Stimulated activated CD4-positive, alpha-beta T cell treated with anti-CD3 and anti-CD28 coated beads, TNF-alpha, amount 100 ng/mL, for 24 hours (primary cell): ENCODE data around the gene ARHGAP26.
"Not testable (repeated sequence)": the region's sequence is repeated elsewhere in the genome, so short reads cannot be mapped to it uniquely, and the experiment has no call there.

Source experiments
- DNase-seq, 3 experiments: peaks; one replicate each; pipeline ENCODE4 v3.0.0-alpha.2; 2020; ENCODE audit warnings: low read depth in 3 of 3

The ARHGAP26 gene

DNA sequence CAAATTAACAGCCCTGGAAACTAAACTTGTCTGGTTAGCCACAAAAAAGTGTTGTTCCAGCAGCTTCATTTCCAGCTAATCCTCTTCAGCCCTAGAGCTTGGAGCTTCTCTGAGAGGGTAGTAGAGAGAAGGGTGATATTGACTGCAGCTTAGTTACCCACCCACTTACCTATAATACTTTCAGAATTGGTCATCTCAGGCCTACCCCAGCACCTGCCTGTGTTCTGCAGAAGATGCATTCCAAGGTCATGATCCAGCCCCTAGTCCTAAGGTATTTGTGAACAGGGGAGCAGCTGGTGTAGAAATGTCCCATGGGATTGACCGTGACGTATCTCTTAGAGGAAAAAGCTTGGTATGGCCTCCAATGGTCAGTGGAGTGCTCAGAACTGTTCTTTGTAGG lies 344.3 kb downstream of the ARHGAP26 start:
- no peak for DNase-seq

DNA sequence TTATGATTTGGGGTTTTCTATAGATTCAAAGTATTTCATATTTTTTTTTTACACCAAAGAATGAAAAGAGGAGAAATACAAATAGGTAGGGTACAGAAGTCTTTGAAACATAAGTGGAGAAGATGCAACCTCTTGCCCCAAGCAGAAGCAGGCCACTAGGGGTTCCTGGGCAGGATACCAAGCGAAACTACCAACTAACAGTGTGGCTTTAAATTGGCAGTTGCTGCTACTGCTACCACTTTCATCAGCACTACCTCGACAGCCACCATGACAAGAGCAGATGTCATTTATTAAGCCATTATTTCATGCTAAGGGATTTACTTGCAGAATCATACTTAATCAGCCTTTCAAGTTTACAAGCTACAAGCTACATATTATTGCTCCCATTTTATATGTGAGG lies 345.2 kb downstream of the ARHGAP26 start:
- no peak for DNase-seq

DNA sequence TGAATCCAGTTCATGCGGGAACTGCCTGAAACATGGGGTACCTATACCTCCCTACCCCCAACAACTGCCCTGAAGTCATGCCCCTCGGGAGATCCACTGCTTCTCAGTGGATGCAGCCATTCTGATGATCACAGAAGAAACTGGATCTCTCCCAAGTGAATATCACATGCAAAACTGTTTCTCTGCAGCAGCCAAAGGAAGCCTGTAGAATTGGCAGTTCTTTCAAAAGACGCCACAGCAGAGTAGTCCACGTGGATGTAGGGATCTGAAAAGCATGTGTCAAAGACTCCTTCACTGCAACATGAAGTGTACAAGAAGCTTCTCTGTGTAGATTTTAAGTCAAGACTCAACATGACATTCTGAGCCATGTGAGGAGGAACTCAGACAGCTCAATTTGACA lies 346.6 kb downstream of the ARHGAP26 start:
- DNase-seq = no peak

DNA sequence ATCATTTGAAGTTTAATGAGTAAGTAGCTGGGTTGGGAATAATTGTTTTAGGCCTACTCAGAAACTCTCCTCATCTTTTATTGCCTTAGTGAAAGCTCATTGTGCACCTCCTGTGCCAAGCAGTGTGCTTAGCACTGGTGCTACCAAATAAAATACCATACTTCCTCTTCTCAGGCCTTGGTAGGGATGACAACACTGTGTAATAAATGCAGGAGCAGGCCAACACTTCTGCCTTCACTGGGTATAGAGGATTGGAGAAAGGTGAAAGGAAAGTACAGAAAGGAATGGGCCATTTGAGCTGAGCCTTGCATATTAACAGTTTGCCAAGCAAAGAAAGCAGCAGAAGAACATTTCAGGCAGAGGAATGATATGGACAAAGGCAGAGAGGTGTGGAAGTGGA lies 347.6 kb downstream of the ARHGAP26 start:
- DNase-seq = no peak

DNA sequence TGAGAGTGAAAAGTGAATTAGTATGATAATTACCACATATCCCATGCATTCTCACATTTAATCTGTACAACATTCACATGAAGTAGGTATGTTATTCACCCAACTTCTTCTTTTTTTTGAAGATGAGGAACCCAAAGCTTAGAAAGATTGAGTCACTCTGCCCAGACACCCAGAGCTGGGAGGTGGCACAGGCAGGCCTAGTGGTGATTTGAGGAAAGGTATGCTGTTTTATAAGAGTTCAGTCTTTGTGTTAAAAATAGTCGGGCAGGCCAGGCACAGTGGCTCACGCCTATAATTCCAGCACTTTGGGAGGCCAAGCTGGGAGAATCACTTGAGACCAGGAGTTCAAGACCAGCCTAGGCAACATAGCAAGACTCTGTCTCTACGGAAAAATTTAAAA lies 348.0 kb downstream of the ARHGAP26 start:
- no peak for DNase-seq

DNA sequence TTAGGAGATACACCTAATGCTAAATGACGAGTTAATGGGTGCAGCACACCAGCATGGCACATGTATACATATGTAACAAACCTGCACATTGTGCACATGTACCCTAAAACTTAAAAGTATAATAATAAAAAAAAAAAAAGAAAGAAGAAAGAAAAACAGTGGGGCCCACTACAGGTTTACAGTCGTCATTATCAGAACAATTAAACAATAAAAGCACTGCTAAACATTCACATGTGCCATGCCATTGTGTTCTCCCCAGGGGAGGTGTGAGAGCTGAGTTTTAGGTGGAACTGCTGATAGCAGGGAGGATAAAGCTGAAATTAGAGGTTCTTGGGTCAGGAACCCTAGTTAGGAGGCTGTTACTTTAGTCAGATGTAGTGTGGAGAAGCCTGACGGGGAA lies 348.6 kb downstream of the ARHGAP26 start:
- not testable (repeated sequence) for DNase-seq

DNA sequence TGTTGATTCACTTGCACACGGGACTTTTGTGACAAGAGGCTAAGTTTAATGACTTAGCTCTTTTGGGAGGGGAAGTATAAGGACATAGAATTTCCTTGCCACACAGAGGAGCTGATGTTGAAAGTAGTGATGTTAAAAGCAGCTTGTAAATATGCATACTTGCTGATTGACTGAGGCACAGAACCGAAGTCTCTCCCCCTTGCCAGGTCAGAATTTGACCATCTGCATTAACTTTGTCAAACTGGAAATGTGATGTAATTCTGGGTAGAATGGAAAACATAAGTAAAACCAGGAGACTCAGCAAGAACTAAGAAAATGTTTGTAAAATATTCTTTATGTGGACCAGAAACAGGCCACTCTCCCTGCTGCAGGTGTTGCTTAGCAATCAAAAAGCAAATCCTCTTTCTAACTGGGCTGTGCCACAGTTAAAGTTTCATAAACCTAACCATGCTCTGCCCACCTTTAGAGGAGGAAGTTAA lies 349.2 kb downstream of the ARHGAP26 start:
- no peak for DNase-seq

DNA sequence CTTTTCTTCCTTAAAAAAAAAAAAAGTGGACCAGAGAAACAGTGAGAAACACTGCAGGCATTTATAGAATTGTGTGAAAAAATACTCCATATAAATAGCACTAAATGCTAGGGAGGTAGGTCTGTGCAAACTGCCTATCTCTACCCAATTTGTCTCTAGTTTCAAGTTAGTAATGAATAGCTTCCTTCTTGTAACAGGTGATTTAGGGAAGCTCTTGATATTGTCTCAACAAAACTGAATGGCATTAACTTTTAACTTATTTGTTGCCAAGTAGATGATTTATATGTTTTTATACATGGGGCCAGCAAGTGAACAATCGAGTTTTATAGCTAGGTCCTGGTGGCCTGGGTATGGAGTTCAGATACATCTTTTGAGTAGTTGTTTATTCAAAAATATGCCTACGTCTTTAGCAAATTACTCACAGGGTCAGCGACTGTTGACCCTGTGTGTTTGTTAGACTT lies 349.7 kb downstream of the ARHGAP26 start:
- DNase-seq = no peak

DNA sequence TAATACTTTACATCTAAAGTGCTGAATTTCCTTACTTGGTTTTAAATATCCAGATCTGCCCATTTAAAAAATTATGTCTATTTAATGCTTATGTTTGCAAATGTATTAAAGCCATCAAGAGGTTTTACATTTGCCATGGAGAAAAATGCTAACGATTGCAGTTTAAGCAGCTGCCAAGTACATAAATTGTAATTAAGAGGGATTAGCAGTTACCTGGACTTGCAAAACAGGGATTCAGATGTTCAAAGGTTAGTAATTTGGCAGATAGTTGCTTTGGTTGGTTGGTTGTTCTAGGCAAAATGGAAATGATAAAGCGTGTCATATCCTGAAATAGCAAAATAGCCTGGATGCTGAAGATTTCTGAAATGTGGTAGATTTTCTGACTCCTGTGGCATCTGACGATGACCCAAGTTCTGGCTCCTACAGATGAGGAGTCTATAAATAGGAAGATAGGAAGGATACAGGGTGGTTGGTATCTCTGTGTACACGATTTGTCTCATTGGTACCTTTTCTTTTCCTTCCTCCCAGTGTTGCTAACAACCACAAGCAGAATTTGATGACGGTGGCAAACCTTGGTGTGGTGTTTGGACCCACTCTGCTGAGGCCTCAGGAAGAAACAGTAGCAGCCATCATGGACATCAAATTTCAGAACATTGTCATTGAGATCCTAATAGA lies 350.4 kb downstream of the ARHGAP26 start:
- no peak for DNase-seq

DNA sequence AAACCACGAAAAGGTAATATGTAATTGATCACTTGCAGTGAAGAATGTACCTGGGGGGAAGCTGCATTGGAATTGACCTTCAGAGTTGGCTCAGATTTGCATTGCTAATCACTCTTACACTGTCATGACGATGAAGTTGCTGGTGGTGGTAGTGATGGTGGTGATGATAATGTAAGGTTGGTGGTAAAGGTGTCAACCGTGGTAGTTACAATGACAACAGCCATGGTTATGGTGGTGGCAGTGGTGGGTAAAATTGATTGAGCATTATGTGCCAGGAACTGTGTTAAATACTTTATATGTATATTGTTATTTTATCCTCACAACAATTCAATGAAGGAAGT lies 350.9 kb downstream of the ARHGAP26 start:
- no peak for DNase-seq

DNA sequence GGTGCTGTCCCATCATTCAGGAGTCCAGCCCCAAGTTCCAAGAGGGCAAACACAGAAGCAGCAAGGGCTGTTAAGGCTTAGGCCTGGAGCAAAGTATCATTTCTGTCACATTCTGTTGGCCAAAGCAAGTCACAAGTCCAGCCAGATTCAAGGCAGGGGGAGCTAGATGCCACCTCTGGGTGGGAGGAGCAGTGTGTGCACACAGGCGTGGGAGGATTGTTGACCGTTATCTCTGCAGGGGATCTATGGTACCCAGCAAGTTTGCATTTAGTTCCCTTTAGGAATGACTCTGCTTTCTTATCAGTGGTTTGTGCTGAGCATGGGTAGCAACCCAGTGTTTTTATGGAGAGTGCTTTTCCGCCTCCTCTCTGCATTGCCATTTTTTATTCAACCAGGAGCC lies 354.4 kb downstream of the ARHGAP26 start:
- no peak for DNase-seq

DNA sequence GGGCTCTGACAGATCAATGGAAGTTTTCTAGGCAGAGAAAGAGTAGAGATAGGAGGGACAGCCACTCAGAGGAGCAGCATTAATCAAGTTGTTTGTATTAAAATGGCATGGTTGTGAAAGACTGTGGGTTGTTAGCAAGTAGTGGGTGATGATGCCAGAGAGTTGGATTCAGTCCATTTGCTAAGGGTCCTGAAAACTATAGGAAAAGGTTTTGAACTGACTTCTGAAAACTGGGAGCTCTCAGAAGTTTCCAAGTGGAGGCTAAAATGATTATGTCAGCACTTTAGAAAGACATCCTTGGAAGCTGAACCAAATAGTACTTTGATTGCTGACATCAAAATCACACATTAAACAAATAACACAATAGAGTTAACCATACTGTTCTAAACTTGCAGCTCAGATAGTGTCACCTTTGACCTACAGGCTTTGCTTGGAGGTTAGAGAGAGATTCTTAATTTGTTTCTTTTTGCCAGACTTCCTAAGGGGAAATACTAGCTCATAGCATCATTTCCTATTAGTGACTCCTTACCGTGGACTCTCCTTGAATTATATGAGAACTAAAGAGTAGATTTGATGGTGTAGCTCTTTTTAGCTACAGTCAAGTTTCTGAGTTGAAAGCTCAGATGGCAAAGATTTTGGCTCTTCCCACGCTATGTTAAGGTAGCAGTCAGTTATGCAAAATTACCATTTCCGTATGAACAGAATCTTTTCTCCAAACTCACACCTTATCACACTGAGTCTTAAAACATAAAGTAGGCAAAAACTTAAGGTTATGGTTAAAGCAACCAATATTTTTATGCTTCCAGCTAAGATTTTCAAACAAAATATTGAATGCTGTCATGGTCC lies 356.2 kb downstream of the ARHGAP26 start:
- DNase-seq = no peak

DNA sequence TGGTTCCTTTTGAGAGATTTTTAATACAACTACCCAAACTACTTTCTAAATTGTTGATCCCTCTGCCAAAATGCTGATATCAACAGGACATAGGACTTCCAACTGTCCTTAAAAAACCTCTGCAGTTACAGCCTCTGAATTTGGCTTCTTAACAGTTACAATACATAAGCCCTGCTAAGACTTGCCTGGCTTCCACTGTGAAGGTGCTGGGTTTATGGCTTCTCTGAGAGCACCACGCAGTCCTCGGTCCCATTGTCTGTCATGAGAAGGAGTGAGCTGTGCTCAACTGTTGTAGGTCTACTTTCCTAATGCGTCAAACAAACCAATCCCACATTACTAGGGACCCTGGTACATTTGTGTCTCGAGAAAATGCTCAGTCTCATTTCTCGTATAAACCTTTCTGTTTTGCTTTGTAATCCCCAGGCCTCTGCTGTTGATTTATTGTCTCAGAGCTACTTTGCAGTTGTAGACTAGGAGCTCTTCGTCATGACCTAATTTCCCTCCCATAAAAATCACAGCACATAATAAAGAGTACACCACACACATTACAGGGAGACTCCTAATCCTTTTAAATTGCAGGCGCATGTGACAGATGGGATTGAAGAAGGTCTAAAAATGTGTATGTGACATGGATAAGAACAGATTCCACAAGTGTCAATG lies 358.4 kb downstream of the ARHGAP26 start:
- no peak for DNase-seq

DNA sequence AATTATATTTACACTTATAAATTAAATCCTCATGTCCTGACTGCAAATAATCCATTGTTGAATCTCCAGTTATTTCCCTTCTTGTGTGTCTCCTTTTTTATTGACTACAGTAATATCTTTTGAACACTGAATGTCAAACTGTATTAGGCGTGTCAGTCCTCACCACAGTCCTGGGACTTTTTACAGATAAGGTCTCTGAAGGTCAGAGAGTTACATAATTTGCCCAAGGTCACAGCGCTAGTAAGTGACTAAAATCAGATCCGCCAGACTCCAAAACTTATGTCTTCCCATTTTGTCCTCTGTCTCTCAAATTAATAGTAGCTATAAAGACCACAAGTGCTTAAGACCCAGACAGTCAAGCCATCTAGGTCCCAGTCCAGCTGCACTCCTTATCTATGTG lies 359.0 kb downstream of the ARHGAP26 start:
- no peak for DNase-seq

DNA sequence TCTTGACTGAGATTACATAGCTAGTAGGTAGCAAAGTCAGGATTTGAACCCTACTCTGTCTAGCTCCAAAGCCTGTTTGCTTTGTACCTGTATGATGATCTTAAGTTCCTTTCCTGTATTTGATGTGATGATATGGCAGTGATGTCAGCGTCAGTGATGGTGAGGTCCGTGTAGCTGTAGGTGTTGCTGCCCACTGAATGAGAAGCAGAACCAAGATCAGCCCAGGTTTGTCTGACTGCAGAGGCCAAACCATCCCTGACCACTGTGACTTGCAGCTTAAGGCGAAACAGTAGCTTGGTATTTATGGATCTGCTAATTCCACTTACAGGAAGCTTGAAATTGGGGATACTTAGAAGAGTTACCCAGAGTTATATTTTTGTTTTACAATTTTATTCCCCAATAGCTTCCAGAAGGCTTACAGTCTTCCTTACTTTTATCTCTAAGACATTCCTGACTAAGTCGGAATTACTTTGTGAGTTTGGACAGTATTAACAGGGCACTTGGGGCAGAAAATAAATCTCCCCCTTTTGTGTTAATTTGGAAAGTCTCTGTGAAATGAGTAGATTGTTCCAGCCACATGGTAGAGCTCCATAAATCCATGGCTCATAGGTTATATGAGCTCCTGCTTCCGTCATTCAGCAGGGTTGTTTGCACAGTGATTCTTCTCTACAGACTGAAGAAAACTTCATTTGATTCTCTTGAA lies 359.9 kb downstream of the ARHGAP26 start:
- no peak for DNase-seq

DNA sequence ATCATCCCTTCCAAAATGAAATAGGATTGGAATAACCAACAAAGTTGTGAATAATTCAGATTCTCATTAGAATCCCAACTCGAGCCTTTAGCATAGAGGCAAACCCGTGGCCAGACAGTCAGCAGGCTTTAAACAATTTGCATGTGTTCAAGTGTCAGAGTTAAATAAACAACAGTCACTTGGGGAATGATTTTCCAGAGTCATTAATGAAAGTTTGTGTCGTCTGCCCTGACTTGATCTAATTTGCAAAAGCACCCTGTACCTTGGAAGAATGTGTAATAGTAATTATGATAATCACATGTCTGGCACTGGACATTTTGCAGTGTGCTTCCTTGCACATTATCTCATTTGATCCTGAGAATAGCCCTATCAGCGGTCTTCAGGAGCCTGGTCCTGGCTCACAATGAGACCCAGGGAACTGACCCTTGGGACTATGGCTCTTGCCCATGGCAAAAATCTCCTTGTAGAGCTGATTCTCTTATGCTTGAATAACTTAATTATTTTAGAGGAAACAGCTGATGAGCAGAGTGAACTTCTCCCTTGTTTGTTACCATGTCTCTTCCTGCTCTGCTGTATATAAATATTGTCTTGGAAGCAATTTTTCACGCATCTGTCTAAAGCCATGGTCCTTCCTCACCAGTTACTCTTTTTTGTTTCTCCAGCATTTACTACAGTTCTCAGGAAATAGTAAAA lies 360.6 kb downstream of the ARHGAP26 start:
- no peak for DNase-seq

DNA sequence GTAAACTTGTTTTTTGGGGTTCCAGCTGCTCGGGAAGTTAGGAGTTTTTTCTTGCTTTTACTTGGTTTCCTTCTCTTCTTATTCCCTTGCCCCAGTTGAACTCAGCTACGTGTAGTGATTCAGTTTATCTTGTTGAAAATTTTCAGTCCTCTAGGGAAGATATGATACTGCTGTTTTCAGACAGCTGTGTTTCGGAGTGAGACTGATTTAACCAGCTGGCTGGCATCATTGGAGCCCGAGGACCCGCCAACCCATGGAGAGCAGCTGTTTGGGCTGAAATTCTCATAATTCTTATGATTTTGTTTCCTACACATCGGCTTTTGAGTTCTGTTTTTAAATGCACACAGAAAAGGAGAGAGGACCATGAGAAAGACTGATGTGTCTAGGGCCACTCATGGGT lies 361.8 kb downstream of the ARHGAP26 start:
- DNase-seq = no peak

DNA sequence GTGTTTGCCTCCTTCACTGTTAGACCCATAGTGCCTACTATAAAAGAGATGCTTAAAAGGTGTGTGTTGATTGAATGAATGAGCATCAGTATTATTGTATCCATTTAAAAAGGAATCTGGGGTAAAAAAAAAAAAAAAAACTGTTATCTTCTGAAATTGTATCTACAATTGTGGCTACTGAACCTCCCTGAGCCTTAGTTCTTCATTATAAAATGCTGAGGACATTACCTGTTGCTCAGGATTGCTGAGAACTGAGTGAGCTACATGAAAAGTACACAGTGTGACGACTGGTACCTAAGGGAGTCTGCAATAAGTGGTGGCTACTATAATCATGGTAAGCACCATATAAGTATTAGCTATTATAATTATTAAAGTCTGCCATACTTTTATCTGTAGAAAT lies 362.6 kb downstream of the ARHGAP26 start:
- DNase-seq = no peak

DNA sequence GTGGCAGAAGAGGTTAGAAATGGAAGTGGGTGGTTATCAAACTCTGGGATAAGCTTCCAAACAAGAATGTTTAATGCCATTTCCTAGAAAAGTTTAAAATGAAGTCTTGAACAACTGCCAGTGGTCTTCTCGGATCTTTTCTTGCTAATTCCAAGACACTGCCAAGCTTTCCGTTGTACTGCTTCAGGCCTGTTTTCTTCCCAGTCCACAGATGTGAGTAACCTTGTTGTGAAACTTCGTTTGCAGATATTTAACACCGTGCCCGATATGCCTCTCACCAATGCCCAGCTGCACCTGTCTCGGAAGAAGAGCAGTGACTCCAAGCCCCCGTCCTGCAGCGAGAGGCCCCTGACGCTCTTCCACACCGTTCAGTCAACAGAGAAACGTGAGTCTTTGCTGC lies 363.5 kb downstream of the ARHGAP26 start:
- no peak for DNase-seq

DNA sequence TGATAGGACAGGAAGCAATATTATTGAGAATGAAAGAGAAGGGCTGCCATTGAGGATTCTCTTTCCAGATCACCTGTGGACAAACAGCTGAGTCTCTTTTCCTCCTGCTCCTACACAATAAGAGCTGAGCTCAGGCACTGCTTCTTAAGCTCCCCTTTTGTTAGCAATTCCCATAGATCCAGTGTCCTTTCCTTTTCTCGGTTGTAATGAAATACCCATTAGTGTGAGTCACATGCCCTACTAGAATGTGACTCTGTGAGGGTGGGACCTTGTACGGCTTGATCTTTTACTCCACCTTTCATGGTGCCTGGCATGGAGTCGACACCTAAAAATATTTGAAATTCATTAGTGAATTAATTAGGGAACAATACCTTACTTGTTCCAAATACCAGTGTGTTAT lies 364.1 kb downstream of the ARHGAP26 start:
- no peak for DNase-seq

DNA sequence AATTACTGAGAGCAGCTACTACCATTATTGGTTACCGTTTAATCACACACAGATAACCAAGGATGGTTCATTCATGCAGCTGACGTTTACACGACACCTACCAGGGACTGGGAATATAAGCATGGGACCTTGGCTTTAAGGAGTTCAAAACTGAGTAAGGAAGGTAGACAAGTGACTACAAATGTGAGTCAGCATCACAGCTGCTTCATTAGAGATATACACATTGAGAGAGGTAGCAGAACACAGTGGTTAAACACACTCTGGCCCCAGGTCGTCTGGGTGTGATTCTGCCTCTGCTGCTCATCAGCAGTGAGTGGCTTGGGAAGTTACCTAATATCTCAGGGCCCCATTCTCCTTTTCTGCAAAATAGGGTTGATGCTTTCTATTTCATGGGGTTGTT lies 364.7 kb downstream of the ARHGAP26 start:
- DNase-seq = no peak
